Loucy (cell line): ENCODE results near the gene OR52N1.

Source experiments
- EZH2phosphoT487 ChIP-seq: fragments of 200-600 bp; IDR thresholded peaks from 2 replicates; pipeline ENCODE4 v1.6.1; 2018; ENCODE audit warnings: antibody characterized with exemption, mild to moderate bottlenecking, moderate library complexity, borderline replicate concordance
- TF ChIP-seq, protein P1 (sequence below): fragments of 200-600 bp; sonication (generic); conservative IDR thresholded peaks from 2 replicates; pipeline ENCODE4 v1.5.1; 2014; ENCODE audit warnings: mild to moderate bottlenecking, antibody characterized with exemption, low read length

DNA sequence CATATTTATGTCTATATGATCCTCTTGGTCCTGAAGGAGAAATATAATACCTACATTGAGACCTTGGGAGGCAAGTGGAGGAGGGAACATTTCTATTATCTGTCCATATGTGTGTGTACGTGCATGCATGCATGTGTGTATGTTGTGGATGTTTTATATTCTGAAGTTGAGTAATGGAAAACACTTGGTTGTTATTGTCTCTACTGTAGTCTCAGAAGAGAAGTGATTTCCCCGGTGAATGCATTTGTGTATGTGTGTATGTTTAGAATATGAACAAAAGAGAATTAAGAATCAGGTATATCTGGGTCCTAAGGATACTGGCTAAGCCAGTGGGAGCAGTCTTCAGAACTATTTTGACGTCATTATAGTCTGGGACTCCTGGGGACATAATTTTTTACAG, at the start of gene OR52N1:
- TF ChIP-seq, protein P1, sequence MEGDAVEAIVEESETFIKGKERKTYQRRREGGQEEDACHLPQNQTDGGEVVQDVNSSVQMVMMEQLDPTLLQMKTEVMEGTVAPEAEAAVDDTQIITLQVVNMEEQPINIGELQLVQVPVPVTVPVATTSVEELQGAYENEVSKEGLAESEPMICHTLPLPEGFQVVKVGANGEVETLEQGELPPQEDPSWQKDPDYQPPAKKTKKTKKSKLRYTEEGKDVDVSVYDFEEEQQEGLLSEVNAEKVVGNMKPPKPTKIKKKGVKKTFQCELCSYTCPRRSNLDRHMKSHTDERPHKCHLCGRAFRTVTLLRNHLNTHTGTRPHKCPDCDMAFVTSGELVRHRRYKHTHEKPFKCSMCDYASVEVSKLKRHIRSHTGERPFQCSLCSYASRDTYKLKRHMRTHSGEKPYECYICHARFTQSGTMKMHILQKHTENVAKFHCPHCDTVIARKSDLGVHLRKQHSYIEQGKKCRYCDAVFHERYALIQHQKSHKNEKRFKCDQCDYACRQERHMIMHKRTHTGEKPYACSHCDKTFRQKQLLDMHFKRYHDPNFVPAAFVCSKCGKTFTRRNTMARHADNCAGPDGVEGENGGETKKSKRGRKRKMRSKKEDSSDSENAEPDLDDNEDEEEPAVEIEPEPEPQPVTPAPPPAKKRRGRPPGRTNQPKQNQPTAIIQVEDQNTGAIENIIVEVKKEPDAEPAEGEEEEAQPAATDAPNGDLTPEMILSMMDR: no peak
- no peak for TF ChIP-seq EZH2phosphoT487
